HG02798 (cell line): Measurements from ENCODE around the gene OR5AP2.
"Not testable (repeated sequence)": the region's sequence is repeated elsewhere in the genome, so short reads cannot be mapped to it uniquely, and the experiment has no call there.

Experiments
- ATAC-seq: cut with Tn5 transposase; IDR thresholded peaks from one replicate; pipeline ENCODE4 v1.9.1; 2021; ENCODE audit warnings: mild to moderate bottlenecking; ENCODE audit not compliant: unreplicated experiment, poor library complexity

The OR5AP2 gene

GRCh38 chr11:56642339-56642738 is at the start of gene OR5AP2:
OR5AP2 (minus strand) TSS chr11:56642439; CDS start chr11:56642439, 0 bp downstream.
- ATAC-seq = no peak

GRCh38 chr11:56691179-56691578 is 48.9 kb upstream of the OR5AP2 start:
- not testable (repeated sequence) for ATAC-seq

- ATAC-seq = no peak
Measured at GRCh38 chr11:56688554-56689100, 46.4 kb upstream of the OR5AP2 start.

- ATAC-seq = no peak
Measured at GRCh38 chr11:56670984-56671383, 28.7 kb upstream of the OR5AP2 start.

- no peak for ATAC-seq
Measured at GRCh38 chr11:56663386-56663785, 21.1 kb upstream of the OR5AP2 start, which contains the start of gene OR5AR1. OR5AR1 (plus strand) TSS chr11:56663686; CDS start chr11:56663686, 0 bp downstream.

GRCh38 chr11:56659755-56660154 is 17.5 kb upstream of the OR5AP2 start:
- no peak for ATAC-seq

- ATAC-seq = no peak
Measured at GRCh38 chr11:56637500-56637899, 4.7 kb downstream of the OR5AP2 start.

GRCh38 chr11:56636861-56637260 is 5.4 kb downstream of the OR5AP2 start:
- no peak for ATAC-seq

- no peak for ATAC-seq
Measured at GRCh38 chr11:56632329-56632728, 9.9 kb downstream of the OR5AP2 start.

GRCh38 chr11:56625946-56626345 is 16.3 kb downstream of the OR5AP2 start:
- ATAC-seq = no peak

- no peak for ATAC-seq
Measured at GRCh38 chr11:56624661-56625110, 17.6 kb downstream of the OR5AP2 start.

- ATAC-seq = no peak
Measured at GRCh38 chr11:56611174-56611573, 31.1 kb downstream of the OR5AP2 start.

- ATAC-seq = not testable (repeated sequence)
Measured at GRCh38 chr11:56592088-56592717, 50.0 kb downstream of the OR5AP2 start.
